Fibroblast of the aortic adventitia (primary cell): ENCODE data around the gene CCPG1. TPM values are rescaled to one million over a fixed set of nuclear protein-coding genes. Genes with fewer than 3 reads are reported as not detected.

ENCODE experiments used
- DNase-seq: peaks from one replicate; pipeline ENCODE4 v3.0.0-alpha.2; 2010; ENCODE audit warnings: low read depth
- H3K4me3 ChIP-seq: 2 replicates; pipeline ENCODE4 v1.5.1; 2011; ENCODE audit warnings: low read depth, mild to moderate bottlenecking, control low read depth, low read length, moderate library complexity
- total RNA-seq: library from RNA; depleted of rRNA; stranded (reverse); fragments of >200 nt; gene quantifications from 2 replicates; pipeline ENCODE4 v1.2.3, GENCODE V29; 2012; ENCODE audit warnings: low replicate concordance
- TF ChIP-seq, protein P1 (sequence below): IDR thresholded peaks from 2 replicates; pipeline ENCODE4 v1.5.1; 2011; ENCODE audit warnings: mild to moderate bottlenecking, low read length, control low read depth, inconsistent platforms; ENCODE audit not compliant: insufficient read depth

The CCPG1 gene
- total RNA-seq, 1 donor = 160 TPM

DNA sequence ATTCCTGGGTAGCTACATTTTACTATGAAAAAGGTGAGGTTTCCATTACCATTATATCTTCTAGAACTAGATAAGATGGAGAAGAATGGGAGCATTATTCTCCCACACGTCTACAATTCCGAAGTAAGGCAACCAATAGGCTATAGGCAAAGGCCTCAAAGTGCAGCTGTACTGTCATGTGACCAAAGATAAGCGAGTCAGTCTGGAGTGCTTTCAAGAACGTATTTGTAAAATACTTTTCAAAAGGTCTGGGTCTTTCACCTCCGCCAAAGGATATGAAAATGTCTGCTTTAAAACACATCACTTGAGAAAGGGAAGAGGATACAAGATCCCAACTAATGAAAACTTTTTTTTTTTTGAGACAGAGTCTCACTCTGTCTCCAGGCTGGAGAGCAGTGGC lies 9.9 kb downstream of the CCPG1 start:
- no peak for DNase-seq
- H3K4me3 ChIP-seq = no peak overlapping the region
- TF ChIP-seq, protein P1, sequence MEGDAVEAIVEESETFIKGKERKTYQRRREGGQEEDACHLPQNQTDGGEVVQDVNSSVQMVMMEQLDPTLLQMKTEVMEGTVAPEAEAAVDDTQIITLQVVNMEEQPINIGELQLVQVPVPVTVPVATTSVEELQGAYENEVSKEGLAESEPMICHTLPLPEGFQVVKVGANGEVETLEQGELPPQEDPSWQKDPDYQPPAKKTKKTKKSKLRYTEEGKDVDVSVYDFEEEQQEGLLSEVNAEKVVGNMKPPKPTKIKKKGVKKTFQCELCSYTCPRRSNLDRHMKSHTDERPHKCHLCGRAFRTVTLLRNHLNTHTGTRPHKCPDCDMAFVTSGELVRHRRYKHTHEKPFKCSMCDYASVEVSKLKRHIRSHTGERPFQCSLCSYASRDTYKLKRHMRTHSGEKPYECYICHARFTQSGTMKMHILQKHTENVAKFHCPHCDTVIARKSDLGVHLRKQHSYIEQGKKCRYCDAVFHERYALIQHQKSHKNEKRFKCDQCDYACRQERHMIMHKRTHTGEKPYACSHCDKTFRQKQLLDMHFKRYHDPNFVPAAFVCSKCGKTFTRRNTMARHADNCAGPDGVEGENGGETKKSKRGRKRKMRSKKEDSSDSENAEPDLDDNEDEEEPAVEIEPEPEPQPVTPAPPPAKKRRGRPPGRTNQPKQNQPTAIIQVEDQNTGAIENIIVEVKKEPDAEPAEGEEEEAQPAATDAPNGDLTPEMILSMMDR = no peak

DNA sequence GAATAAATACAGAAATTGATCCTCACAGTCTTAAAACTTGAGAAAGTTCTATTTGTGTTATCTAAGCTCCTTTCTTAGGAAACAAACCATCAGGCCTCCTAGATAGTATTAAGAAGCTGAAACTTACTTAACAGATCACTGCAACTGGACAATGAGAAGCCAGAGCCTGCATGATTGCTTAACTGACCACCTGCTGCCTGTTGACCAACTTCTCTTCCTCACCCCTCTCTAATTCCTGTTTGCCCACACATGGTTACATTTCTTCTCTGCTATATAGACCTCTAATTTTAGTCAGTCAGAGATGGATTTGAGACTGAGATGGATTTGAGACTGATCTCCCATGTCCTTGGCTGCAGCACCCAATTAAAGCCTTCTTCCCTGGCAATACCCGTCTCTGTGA lies 13.5 kb downstream of the CCPG1 start:
- TF ChIP-seq, protein P1 = no peak
- DNase-seq = no peak
- no peak overlapping the region for H3K4me3 ChIP-seq

DNA sequence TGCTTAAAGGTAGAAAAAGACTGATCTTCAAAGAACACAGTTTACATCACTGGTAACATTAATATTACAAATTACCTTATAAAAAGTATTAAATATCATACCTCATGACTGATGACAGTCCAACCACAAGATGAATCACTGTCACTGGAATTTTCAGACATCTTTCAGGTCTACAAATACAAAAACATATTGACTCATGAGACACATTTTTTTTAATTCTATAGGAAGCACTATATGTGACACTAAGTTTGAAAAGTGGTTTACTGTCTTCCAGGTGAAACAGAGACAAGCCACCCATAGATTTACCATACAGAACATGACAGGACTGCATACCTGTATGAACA lies 18.9 kb downstream of the CCPG1 start:
- H3K4me3 ChIP-seq = no peak overlapping the region
- no peak for DNase-seq
- TF ChIP-seq, protein P1 = no peak

DNA sequence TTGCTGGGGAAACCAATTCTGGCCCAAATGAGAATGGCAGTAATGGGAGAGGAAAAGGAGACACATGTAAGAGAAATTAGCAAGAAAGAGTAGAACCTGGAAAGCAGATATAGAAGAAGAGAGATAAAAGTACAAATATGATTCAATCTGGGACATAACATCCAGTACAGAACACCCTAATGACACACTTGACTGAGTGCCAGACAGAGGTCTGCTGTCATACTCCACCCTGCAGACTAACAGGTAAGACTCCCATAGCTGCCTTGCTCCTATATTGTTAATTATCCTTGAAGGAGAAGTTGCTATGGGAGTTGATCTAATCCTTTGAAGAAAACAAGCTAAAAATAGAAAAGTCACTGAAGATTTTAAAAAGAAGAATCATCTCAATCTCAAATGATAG lies 21.1 kb downstream of the CCPG1 start:
- TF ChIP-seq, protein P1 = no peak
- no peak for DNase-seq
- H3K4me3 ChIP-seq = no peak overlapping the region

DNA sequence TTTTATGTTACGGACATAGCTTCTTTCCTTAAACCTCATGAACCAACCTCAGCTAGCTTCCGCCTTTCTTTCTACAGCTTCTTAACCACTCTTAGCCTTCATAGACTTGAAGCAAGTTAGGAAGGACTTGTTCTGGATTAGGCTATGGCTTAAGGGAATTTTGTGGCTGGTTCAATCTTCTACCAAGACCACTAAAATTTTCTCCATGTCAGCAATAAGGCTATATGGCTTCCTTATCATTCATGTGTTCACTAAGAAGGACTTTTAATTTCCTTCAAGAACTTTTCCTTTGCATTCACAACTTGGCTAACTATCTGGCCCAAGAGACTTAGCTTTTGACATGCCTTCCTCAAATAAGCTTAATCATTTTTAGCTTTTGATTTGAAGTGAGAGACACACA lies 24.5 kb downstream of the CCPG1 start:
- TF ChIP-seq, protein P1 = no peak
- H3K4me3 ChIP-seq = no peak overlapping the region
- no peak for DNase-seq

DNA sequence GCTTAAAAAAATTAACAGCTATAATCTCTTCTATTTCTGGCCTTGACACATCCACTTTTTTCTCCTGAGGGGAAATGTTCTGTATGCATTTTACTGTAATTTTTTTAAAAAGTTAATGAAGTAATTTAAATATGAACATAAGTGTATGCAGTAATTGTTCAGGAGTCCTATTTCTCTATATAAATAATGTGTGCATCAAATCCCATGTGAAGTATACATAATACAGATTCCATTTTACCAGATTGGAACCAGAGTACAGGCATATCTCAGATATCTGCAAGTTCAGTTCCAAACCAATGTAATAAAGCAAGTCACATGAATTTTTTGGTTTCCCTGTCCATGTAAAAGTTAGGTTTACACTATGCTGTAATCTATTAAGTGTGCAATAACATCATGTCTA lies 26.6 kb downstream of the CCPG1 start:
- no peak for DNase-seq
- no peak overlapping the region for H3K4me3 ChIP-seq
- TF ChIP-seq, protein P1 = no peak

DNA sequence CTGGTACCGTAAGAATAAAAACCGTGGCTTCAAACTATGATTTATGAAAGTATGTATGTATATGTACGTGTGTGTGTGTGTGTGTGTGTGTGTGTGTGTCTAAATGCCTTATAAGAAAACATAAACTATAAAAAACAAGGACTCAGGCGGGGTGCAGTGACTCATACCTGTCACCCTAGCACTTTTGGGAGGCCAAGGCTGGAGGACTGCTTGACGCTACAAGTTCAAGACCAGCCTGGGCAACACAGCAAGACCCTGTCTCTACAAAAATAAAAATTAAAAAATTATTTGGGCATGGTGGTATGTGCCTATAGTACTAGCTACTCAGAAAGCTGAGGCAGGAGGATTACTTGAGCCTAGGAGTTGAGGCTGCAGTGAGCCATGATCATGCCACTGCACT lies 29.1 kb downstream of the CCPG1 start:
- TF ChIP-seq, protein P1 = no peak
- no peak for DNase-seq
- H3K4me3 ChIP-seq = no peak overlapping the region
